GM19463 (cell line): ENCODE data around the gene ABCG2.

Source experiments
- ATAC-seq: cut with Tn5 transposase; IDR thresholded peaks from one replicate; pipeline ENCODE4 v1.9.1; 2021; ENCODE audit warnings: mild to moderate bottlenecking, moderate library complexity; ENCODE audit not compliant: unreplicated experiment

ABCG2 gene

GRCh38 chr4:88077911-88078524 is 80.4 kb downstream of the ABCG2 start:
- no peak for ATAC-seq

GRCh38 chr4:88075336-88075735 is 83.1 kb downstream of the ABCG2 start:
- ATAC-seq = no peak

GRCh38 chr4:88070031-88070430 is 88.4 kb downstream of the ABCG2 start:
- ATAC-seq = no peak

GRCh38 chr4:88064410-88064809 is 94.0 kb downstream of the ABCG2 start:
- no peak for ATAC-seq

- ATAC-seq = no peak
Measured at GRCh38 chr4:88063634-88064296, 94.7 kb downstream of the ABCG2 start.

GRCh38 chr4:88062843-88063242 is 95.6 kb downstream of the ABCG2 start:
- no peak for ATAC-seq

- no peak for ATAC-seq
Measured at GRCh38 chr4:88062311-88062710, 96.1 kb downstream of the ABCG2 start.

- no peak for ATAC-seq
Measured at GRCh38 chr4:88060431-88060830, 98.0 kb downstream of the ABCG2 start.

GRCh38 chr4:88059766-88060165 is 98.7 kb downstream of the ABCG2 start:
- no peak for ATAC-seq

GRCh38 chr4:88058295-88058694 is 100.1 kb downstream of the ABCG2 start:
- ATAC-seq = no peak

GRCh38 chr4:88054901-88055300 is 103.5 kb downstream of the ABCG2 start:
- no peak for ATAC-seq

GRCh38 chr4:88054229-88054628 is 104.2 kb downstream of the ABCG2 start:
- no peak for ATAC-seq

- ATAC-seq = no peak
Measured at GRCh38 chr4:88045021-88045420, 113.4 kb downstream of the ABCG2 start.

- no peak for ATAC-seq
Measured at GRCh38 chr4:88043586-88044340, 114.7 kb downstream of the ABCG2 start.

- no peak for ATAC-seq
Measured at GRCh38 chr4:88043001-88043400, 115.4 kb downstream of the ABCG2 start.

GRCh38 chr4:88041626-88042025 is 116.8 kb downstream of the ABCG2 start:
- ATAC-seq = no peak

GRCh38 chr4:88040707-88041106 is 117.7 kb downstream of the ABCG2 start:
- no peak for ATAC-seq
